Panc1 (cell line): ENCODE data around the gene OR2T11. TPM values are rescaled to one million over a fixed set of nuclear protein-coding genes. Genes with fewer than 3 reads are reported as not detected.
"Not testable (repeated sequence)": the region's sequence is repeated elsewhere in the genome, so short reads cannot be mapped to it uniquely, and the experiment has no call there.

Experiments
- ATAC-seq: fragments of 200-7000 bp; cut with Tn5 transposase; 2 replicates; pipeline ENCODE4 v1.9.1; 2020; ENCODE audit warnings: mild to moderate bottlenecking, moderate library complexity
- BruUV-seq: library from RNA; stranded (reverse); fragments of 400-500 nt; replicated peaks from 2 replicates; lab custom pipeline; 2021; lab: Mats Ljungman, UMichigan
- CTCF ChIA-PET: fragments of 300-600 bp; sonication (Branson Sonifier 250); formaldehyde crosslinking; loops from one replicate; lab custom pipeline; 2022; ENCODE audit warnings: antibody characterized with exemption; lab: Charles Lee
- POLR2A ChIA-PET: fragments of 300-600 bp; sonication (Branson Sonifier 250); formaldehyde crosslinking; loops from one replicate; lab custom pipeline; 2022; ENCODE audit warnings: antibody characterized with exemption; lab: Charles Lee
- DNase-seq: peaks from one replicate; pipeline ENCODE4 v3.0.0-alpha.2; 2010; ENCODE audit warnings: low read depth, low spot score
- H3K27ac ChIP-seq: 2 replicates; pipeline ENCODE4 v1.5.1; 2011; ENCODE audit warnings: mild to moderate bottlenecking, low read length, inconsistent platforms
- H3K27me3 ChIP-seq: fragments of 200-500 bp; sonication (Bioruptor generic); 2 replicates; pipeline ENCODE4 v1.6.0; 2014; ENCODE audit warnings: low read length, inconsistent platforms; ENCODE audit not compliant: control insufficient read depth, insufficient read depth
- H3K36me3 ChIP-seq: fragments of 200-500 bp; sonication (Bioruptor generic); 2 replicates; pipeline ENCODE4 v1.5.1; 2014; ENCODE audit warnings: inconsistent platforms, mild to moderate bottlenecking, low read length, moderate library complexity; ENCODE audit not compliant: control insufficient read depth, insufficient read depth
- H3K4me1 ChIP-seq: 2 replicates; pipeline ENCODE4 v1.5.1; 2011; ENCODE audit warnings: inconsistent platforms, mild to moderate bottlenecking, low read length, moderate library complexity; ENCODE audit not compliant: control insufficient read depth, insufficient read depth
- H3K4me3 ChIP-seq, 2 experiments: 2 replicates each; pipeline ENCODE4 v1.5.1; 2011 to 2012; ENCODE audit warnings: low read depth in 2 of 2, low read length in 2 of 2, mild to moderate bottlenecking in 2 of 2, inconsistent platforms in 1 of 2, moderate library complexity in 1 of 2
- H3K9me3 ChIP-seq: fragments of 200-500 bp; sonication (Bioruptor generic); 2 replicates; pipeline ENCODE4 v1.5.1; 2014; ENCODE audit warnings: low read depth, mild to moderate bottlenecking, inconsistent platforms, low read length, moderate library complexity; ENCODE audit not compliant: control insufficient read depth, insufficient read depth
- in situ Hi-C: cut with HindIII; loops from 2 replicates; pipeline ENCODE4 v1.10.0; 2016; ENCODE audit warnings: low sequenced_read_pairs, low pct_unique_long_range_greater_than_20kb
- intact Hi-C: fragments of 100-400 bp; cut with micrococcal nuclease; formaldehyde crosslinking; loops from one replicate; pipeline ENCODE4 v1.10.0; 2022; ENCODE audit not compliant: unreplicated experiment
- total RNA-seq: library from RNA; stranded (reverse); gene quantifications from one replicate; pipeline ENCODE4 v1.2.1, GENCODE V29; 2021; ENCODE audit not compliant: unreplicated experiment

Gene OR2T11
- total RNA-seq, 1 experiment from 2014 or later: not detected

DNA sequence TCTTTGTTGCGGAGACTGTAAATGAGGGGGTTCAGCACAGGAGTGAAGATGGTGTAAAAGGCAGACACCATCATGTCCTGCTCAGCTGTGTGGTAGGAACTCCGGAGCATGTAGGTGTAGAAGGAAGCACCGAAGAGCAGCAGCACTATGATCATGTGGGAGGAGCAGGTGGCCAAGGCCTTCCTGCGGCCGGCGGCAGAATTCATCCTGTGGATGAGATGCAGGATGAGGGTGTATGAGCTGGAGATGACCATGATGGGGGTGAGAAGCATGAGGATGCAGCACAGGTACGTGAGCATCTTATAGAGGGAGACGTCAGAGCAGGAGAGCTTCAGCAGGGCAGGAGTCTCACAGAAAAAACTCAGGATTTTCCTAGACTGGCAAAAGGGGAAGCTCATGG is 61.0 kb downstream of the OR2T11 start:
- DNase-seq, ATAC-seq, CTCF ChIA-PET, H3K27ac ChIP-seq, POLR2A ChIA-PET, H3K9me3 ChIP-seq, H3K27me3 ChIP-seq, intact Hi-C loops, H3K4me1 ChIP-seq, H3K36me3 ChIP-seq, in situ Hi-C loops, BruUV-seq, H3K4me3 ChIP-seq: not testable (repeated sequence)

Other genes with a start within 250 kb of the OR2T11 start
- gene OR2T1, start 232.0 kb downstream of the OR2T11 start, total RNA-seq: not detected
- gene OR2T2, start 189.5 kb downstream of the OR2T11 start, total RNA-seq: not detected
- not detected for gene OR2T3, start 161.7 kb downstream of the OR2T11 start, total RNA-seq
- gene OR2T5, start 146.5 kb downstream of the OR2T11 start, total RNA-seq: not detected
- gene OR2G6, start 127.0 kb downstream of the OR2T11 start, total RNA-seq: not detected
- gene OR2T29, start 72.3 kb downstream of the OR2T11 start, total RNA-seq: not detected
- not detected for gene OR2T34, start 60.3 kb downstream of the OR2T11 start, total RNA-seq
- not detected for gene OR2T10, start 37.4 kb downstream of the OR2T11 start, total RNA-seq
- not detected for gene OR2T35, start 10.2 kb upstream of the OR2T11 start, total RNA-seq
- gene OR2T27, start 20.4 kb upstream of the OR2T11 start, total RNA-seq: not detected
- gene OR14I1, start 67.7 kb upstream of the OR2T11 start, total RNA-seq: not detected
- gene LYPD8, start 120.7 kb upstream of the OR2T11 start, total RNA-seq: not detected
- 23.9 TPM for gene SH3BP5L, start 190.8 kb upstream of the OR2T11 start, total RNA-seq
- gene ZNF672, start 203.1 kb upstream of the OR2T11 start, total RNA-seq: 36.2 TPM
- gene ZNF692, start 224.0 kb upstream of the OR2T11 start, total RNA-seq: 62.3 TPM